Fibroblast of mammary gland (primary cell): ENCODE results near the gene NME7.

ENCODE experiments used
- DNase-seq: peaks from one replicate; pipeline ENCODE4 v3.0.0-alpha.2; 2010; ENCODE audit warnings: low read depth
- H3K4me3 ChIP-seq: 2 replicates; pipeline ENCODE4 v1.5.1; 2011; ENCODE audit warnings: low read depth, mild to moderate bottlenecking, low read length, moderate library complexity; ENCODE audit not compliant: control insufficient read depth
- CTCF ChIP-seq: conservative IDR thresholded peaks from 2 replicates; pipeline ENCODE4 v1.5.1; 2011; ENCODE audit warnings: low read depth, low read length, inconsistent platforms; ENCODE audit not compliant: control insufficient read depth, insufficient read depth

NME7 gene

GRCh38 chr1:169094897-169095569 is 272.6 kb downstream of the NME7 start:
- no peak overlapping the region for H3K4me3 ChIP-seq
- no peak for DNase-seq
- TF ChIP-seq CTCF = no peak

- no peak overlapping the region for H3K4me3 ChIP-seq
- DNase-seq = no peak
- TF ChIP-seq CTCF = no peak
Observed at GRCh38 chr1:169092399-169092798, 275.2 kb downstream of the NME7 start.

GRCh38 chr1:169091480-169091941 is 276.1 kb downstream of the NME7 start:
- no peak overlapping the region for H3K4me3 ChIP-seq
- peak; percentile 31 for DNase-seq

GRCh38 chr1:169090900-169091311 is 276.7 kb downstream of the NME7 start:
- no peak overlapping the region for H3K4me3 ChIP-seq
- TF ChIP-seq CTCF = no peak
- no peak for DNase-seq

More at GRCh38 chr1:169091480-169091941, 276.1 kb downstream of the NME7 start:
- TF ChIP-seq CTCF = no peak

GRCh38 chr1:169090308-169090899 is 277.2 kb downstream of the NME7 start:
- no peak for DNase-seq
- no peak for TF ChIP-seq CTCF
- H3K4me3 ChIP-seq = no peak overlapping the region

- no peak for TF ChIP-seq CTCF
- no peak overlapping the region for H3K4me3 ChIP-seq
Observed at GRCh38 chr1:169089776-169090175, 277.8 kb downstream of the NME7 start.

More at GRCh38 chr1:169089776-169090175, 277.8 kb downstream of the NME7 start:
- DNase-seq = no peak
